Adrenal gland (tissue), 5 donors: Measurements from ENCODE around the gene UPK2.

Source experiments
- POLR2A ChIP-seq, 2 donors: fragments of 450-650 bp; IDR thresholded peaks; one replicate each; pipeline ENCODE4 v1.6.1; 2017; ENCODE audit warnings: antibody characterized with exemption in 2 of 2, mild to moderate bottlenecking in 2 of 2, moderate library complexity in 1 of 2
- TF ChIP-seq, protein P1 (sequence below), 6 experiments: fragments of 450-650 bp in 4 of 6; fragments of 200-600 bp in 2 of 6; sonication (generic) in 1 of 6; IDR thresholded peaks; 1 replicate in 5 of 6; 2 replicates in 1 of 6; pipeline versions ENCODE4 v1.5.1 to v1.8.0; 2016 to 2021; ENCODE audit warnings: antibody characterized with exemption in 6 of 6, mild to moderate bottlenecking in 2 of 6, moderate library complexity in 1 of 6
- donor health status: DM: no; HTN: no; CAD: no.

DNA sequence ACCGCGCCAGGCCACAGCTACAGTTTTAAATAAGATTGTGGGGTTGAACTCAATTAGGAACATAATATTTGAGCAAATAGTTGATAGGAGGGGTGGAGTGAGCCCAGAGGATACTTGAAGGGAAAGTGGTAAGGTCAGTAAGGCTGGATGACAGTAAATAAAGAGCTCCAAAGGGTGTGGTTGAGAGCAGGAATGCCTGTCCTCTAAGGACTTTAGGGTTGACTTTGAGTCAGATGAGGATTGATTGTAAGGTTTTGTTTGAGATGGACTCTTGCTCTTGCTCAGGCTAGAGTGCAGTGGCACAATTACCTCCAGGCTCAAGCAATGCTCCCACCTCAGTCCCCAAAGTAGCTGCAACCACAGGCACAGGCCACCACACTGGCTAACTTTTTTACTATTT, 17.9 kb downstream of the UPK2 start:
- TF ChIP-seq, protein P1, sequence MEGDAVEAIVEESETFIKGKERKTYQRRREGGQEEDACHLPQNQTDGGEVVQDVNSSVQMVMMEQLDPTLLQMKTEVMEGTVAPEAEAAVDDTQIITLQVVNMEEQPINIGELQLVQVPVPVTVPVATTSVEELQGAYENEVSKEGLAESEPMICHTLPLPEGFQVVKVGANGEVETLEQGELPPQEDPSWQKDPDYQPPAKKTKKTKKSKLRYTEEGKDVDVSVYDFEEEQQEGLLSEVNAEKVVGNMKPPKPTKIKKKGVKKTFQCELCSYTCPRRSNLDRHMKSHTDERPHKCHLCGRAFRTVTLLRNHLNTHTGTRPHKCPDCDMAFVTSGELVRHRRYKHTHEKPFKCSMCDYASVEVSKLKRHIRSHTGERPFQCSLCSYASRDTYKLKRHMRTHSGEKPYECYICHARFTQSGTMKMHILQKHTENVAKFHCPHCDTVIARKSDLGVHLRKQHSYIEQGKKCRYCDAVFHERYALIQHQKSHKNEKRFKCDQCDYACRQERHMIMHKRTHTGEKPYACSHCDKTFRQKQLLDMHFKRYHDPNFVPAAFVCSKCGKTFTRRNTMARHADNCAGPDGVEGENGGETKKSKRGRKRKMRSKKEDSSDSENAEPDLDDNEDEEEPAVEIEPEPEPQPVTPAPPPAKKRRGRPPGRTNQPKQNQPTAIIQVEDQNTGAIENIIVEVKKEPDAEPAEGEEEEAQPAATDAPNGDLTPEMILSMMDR (IDR thresholded peaks at IDR 0.05): no peak
- TF ChIP-seq POLR2A (IDR thresholded peaks at IDR 0.05): no peak
